Tongue (tissue), 2 donors: Measurements from ENCODE around the gene CACNB2. TPM values are rescaled to one million over a fixed set of nuclear protein-coding genes. Genes with fewer than 3 reads are reported as not detected.
"Not testable (repeated sequence)": the region's sequence is repeated elsewhere in the genome, so short reads cannot be mapped to it uniquely, and the experiment has no call there.

Source experiments
- DNase-seq: peaks from one replicate; pipeline ENCODE4 v3.0.0-alpha.2; 2015
- total RNA-seq: library from RNA; depleted of rRNA; stranded (reverse); fragments of >200 nt; gene quantifications from one replicate; pipeline ENCODE4 v1.2.3, GENCODE V29; 2014

The CACNB2 gene
- total RNA-seq, 1 donor from 2014 or later = 3.3 TPM

DNA sequence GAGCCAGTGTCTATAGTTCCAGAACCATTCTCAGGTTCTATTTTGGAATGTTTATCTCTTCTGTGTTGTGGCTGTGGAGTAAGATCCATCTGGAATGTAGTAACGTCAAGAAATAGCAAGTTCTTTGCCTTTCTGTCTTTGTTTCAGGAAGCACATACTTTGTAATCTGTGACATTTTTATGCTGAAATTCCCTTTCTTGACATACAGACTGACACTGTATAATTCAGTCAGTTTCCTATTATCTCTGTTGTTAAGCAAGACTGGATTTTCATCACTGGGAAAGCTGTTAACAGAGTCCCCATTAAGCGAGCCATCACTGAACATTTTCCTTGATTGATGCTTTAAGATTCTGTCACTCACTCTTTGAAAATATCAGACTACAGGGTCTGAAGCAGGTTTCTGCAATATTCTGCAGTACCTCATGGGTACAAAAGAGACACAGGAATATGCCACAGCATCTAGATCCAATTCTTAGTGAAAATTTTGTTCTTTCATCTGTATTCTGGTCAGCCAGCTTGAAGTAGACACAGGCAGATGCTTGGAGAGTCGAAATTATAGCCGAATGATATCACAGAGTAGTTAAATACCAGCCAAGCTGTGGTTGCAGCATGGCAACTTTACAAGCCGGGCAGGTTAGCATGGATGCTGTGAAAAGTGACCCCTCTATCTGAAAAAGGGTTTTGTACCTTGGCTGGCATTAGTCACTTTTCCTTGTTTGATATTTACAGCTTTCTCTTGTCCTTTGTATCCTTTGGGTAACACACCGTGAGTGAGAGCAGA is 62.6 kb downstream of the CACNB2 start:
- DNase-seq = no peak

DNA sequence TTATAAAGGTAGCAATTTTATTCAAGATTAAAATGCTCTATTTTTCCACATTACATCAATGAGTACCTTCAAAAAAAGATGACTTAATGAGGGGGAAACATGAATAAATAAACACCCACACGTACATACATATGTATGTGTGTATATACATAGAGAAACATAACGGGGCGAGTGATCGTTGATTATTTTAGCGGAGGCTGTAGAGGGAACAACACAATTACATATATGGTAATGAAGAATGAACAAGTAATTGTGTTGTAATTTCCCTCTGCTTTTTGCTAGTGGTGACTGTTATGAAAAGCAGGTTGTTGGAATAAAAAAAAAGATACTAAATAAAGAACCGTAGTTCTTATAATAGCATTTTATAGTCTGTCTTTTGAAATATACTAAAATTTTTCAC is 63.2 kb downstream of the CACNB2 start:
- no peak for DNase-seq

DNA sequence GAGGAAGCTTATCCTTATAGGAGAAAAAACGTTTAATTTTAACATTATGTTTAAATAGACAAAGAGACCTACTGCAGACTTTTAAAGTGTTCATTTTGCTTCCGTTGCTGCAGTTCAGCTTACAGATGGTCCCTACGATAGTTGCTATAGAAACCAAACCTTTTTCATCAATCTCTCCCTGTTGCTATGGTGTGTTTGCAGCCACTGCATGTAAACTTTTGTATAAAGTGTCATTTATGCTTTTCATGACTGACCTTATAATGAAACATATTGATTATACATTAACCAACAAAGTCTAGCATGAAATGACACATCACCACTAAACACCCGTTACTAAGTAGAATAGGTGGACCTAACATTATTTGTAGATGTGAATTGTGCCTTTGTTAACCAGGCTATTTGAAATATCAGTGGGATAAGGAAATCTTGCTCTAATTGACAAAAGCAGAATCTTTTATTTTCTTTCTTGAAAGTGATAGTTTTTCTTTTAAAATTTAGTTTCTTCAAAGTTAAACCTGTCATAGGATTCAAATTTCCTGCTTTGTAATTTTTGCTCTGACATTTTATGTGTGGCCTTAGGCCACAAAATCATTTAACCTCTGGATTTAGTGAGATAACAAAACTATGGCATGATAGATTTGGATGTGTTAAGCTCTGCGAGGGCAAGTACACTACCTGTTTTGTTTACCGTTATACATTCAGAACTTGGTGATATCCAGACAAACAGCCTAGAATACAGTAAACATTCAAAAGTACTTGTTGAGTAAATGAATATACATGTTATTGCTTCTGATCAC is 64.0 kb downstream of the CACNB2 start:
- DNase-seq = no peak

DNA sequence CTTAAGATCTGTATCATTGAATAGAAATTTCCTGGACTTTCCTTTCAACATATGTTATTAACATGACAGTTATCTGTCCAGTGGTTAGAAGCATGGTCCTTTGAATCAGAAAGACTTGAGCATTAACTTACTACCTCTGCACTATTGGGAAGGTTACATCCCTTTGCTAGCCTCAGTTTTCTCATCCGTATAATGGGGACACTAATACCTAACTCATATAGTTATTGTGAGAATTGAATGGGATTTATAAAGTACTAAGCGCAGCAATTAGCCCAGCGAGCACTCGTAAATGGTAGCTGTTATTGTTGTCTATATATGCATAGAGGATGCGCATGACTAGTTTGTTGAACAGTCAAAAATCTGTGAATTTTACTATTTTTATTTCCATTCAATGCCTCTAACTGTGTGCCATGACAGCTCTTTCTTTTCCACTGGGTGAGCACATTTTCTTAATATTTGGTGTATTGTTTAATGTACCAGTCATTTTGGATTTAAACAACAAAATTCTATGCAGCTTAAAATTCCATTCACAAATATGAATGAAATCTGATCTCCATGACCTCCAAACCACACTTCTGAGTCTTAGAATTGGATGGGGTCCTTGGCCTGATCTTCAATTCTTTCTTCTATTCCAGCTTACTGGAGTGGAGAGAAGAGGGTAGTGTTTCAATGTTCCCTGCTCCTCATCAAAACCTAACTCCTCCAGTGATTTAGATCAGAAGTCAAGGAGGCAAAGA is 65.0 kb downstream of the CACNB2 start:
- no peak for DNase-seq

DNA sequence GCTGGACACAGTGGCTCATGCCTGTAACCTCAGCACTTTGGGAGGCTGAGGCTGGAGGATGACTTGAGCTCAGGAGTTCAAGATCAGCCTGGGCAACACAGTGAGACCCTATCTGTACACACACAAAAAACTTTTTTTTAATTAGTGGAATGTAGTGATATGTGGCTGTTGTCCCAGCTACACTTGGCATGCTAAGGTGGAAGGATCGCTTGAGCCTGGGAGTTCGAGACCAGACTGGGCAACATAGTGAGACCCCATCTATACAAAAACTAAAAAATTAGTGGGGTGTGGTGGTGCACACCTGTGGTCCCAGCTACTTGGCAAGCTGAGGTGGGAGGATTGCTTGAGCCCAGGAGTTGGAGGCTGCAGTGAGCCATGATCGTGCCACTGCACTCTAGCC is 68.0 kb downstream of the CACNB2 start:
- DNase-seq = not testable (repeated sequence)

DNA sequence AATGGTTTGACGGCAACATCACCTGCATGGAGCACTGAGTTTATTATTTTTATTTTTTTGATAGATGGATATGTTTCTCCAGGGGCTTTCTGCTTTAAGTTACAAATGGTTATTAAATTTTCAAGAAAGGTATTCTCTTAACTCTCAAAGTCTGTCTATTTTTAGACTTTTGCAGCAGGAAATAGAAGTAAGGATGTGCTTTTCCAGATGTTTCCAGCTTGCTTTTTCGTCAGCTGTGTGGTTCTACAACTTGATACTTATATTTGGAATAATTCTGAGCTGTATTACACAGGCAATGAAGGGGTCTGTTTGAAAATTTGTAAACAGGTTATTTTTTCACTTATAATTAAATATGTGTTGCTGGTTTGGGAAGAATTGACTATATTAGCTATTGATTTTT is 69.0 kb downstream of the CACNB2 start:
- no peak for DNase-seq

DNA sequence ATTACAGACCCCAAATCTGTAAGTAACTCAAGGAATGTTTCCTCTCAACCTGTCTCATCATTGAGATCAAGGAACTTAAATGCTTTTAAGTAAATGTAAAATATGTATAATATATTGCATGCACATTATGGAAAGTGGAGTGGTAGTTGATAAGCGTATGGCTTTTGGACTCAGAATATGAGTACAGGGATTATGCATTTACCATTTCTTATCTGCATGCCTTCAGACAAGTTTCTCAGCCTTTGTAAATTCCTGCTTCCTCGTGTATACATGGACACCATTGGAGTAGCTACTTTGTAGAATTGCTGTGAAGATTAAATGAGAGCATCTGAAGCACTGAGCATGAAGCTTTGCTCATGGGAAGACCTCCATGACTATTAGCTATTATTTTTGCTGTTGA is 70.5 kb downstream of the CACNB2 start:
- DNase-seq = no peak

DNA sequence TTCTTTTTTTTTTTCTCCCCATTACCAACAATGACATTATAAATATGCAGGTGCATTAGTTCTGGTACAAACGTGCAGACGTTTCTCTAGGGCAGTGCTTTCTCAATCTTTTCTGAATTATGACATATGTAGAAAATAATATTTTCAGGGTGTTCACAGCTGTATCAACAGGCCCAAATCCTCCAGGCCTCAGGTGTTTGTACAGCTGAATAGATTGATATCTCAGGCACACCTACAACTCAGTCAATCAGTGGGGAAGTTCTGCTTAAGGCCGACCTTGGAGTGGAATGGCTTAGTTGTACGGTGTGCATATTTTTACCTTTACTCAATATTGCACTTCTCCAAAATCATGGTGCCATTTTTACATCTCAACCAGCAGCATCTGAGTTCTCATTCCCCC is 71.6 kb downstream of the CACNB2 start:
- DNase-seq = no peak

DNA sequence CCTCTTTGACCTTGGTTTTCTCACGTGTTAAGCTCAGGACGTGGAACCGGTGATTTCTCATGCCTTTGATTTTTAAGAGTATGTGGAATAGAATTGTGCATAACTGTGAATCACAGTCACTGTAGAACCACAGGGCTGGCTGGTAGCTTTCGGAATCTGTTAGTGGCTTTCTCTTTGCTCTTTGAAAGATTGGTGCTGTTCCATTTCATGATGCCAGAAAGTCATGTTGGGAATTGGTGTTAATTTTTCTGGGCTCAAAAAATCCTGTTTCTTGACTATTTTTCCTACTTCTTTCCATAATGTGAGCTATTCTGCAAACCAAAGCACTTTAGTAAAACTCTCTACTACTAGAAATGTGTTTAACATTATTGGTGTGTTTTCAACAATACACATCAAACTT is 73.0 kb downstream of the CACNB2 start:
- no peak for DNase-seq

DNA sequence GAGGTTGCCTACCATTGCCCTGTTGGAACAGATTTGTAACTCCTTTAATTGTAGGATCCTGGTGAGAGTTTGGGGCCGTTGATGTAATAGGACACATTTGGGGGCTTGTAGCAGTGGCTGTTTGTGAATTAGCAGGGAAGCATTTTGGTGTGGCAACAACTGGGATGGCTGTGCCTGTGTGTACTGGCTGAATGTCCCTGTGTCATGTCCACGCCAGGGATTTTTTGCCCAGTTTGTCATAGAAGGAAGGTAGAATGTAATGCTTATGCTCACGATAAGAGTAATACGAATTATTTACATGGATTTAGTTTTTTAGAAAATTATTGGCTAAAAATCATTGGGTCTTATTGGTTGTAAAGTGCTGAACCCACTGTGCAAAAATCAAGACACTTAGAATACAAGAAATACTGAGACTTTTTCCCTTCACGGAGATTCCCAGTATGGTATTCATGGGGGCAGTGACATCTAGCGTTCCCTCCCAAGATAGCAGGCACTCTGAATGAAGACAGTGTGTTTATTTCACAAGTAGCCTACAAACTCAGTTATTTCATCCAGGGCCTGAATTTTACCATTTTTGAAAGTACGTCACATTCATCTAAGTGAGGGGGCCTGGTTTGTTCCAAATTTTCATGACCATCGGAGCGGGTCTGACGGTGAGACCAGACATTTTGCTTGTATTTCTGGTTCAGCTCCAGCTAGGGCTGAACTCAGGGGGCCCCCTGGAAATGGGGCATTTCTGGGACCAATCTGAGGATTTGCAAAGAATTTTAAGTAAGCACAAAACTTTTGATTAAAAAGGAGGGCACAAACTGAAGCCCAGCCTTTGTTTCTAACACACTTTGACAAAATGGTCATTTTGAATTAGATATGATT is 74.7 kb downstream of the CACNB2 start:
- peak; percentile 85 for DNase-seq

DNA sequence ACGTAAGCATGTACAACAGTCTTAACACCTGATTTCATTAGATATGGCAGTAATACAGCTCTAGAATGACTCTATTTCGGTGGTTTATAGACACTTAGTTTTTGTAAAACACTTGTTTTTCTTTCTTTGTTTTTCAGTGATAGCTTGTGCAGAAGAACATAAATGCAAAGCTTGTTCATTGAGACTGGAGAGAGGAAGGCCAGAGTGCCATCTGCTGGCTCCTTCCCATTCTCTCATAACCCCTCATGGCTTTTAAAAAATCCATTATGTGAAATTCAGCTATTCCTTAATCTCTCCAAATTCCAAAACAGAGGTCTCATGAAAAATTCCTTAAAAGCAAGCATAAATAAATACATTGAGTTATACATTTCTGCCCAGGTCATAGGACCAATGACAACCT is 76.3 kb downstream of the CACNB2 start:
- DNase-seq = peak; percentile 40

DNA sequence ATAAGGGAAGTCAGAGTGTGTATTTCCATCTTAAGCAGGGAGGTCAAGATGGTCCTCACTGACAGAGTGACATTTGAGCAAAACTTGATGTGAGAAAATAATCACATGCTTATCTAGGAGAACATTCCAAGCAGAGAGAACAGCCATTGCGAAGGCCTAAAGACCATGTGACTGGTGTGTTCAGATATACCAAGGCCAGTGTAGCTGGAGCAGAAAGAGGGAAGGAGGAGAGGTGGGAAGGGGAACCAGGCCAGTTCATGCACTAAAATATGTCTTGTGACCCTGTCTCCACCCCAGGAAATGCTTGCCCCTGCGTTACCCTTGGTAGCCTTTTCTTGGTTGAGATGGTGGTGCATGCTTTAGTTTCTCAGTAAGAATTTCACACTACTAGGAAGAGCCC is 77.4 kb downstream of the CACNB2 start:
- DNase-seq = no peak

DNA sequence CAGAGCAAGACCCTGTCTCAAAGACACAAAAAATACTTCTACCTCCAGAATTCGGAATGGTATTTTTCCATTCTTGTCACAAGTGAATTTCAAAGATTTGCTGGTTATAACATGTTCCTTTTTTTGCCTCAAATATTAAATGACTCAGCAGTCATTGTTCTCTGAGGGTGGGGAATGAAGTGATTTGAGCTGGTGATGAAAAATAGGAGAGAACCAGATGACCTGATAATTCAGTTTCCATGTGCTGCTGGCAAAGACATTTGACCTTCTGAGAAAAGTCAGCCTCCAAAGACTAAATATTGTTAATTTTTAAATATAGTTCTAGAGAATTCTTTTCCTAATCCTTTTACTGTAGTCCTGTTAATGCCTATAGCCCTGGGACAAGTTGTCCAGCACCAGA is 78.9 kb downstream of the CACNB2 start:
- DNase-seq = no peak

DNA sequence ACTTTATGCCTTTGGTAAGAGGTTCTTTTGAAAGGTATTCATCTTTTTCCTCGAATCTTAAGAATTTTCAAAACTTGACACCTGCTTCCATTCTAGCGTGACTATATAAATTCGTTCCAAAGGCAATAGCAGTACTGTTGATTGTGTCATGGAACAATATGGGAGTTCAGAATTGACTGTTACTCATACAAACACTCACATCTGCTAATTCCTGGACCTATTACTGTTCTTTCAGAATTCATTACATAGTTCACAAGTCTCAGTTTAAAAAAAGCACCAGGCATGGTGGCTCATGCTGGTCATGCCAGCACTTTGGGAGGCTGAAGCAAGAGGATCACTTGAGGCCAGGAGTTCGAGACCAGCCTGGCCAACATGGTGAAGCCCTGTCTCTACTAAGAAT is 80.9 kb downstream of the CACNB2 start:
- DNase-seq = no peak

DNA sequence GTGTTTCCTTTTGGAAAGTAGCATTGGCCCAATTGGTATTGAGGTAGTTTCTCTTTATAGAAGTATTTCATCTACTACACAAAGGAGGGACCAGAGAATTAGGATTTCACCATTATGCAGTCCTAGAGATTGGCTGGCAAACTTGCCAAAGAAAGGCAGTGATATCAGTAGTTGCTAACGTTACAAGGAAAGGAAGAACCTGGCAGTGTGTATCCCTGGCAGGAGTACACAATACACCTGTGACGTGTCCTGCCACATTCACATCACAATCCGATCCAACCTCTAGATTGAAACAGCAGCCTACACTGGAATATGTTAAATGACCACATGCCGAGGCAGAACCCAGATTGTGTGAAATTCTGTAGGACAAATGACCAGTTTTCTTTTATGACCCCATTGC is 81.7 kb downstream of the CACNB2 start:
- no peak for DNase-seq

DNA sequence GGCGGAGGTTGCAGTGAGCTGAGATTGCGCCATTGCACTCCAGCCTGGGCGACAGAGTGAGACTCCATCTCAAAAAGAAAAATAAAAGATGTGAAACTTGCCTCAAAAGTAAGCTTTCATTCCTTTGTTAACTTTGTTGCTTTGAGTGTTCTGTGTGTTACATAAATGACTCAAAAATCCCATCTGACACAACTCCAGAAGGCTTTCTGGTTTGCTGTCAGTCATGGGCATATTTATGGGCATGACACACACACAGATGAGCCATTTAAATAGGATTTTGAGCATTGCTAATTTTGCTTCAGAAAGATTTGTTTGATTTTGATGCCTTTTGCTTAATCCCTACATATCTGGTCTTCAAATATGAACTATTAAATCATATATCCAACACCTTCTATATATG is 82.6 kb downstream of the CACNB2 start:
- no peak for DNase-seq

DNA sequence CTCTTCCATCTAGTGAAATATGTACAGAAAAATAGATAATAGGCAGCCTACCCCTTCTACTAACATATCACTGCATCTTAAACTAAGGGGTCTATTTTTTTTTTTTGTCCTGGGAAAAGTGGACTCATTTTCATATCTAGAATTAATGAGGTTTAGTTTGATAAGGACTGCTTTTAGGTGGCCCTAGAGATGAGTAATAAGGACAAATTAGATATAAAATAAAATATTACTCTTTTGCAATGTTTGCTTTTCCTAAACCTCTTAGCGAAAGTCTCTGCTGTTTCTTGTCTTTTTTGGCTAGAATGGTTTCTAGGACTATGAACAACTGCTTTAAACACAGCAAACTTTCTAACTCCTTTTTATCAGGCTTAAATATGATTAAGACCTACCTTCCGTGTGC is 83.7 kb downstream of the CACNB2 start:
- DNase-seq = no peak

DNA sequence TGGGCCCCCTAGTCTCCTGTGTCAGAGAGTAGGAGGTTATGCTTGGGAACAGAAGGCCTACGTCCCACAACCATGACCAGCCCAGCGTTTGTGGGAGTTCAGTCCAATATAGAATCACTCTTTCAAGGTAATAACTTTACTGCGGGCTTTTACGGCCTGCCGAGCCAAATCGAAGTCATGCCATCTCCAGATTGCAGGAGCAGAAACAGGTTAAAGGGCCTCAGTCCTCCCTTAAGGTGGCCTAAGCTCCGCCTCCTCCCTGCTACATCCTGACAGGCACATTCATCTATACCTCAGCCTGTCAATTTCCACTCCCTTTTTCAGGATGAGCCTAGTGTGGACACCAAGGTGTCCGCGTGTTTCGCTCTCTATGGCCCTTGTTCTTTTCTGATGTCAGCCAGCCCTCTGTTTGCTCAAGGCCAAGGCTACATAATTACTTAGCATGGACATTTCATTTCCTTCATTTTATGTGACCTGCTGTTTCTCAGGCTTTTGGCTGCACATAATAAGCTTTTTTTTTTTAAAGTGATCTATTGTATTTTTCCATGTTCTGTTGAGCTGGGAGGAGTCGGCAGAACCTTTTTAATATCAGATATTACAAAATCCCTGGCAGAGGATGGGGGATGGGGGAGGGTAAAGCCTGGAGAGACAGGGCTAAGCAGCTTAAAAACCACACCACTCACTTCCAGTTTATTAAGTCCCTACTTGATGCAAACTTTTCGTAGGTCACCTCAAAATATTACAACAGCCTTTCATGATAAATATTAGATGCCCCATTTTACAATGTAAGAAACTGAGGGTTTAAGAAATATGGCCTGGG is 84.6 kb downstream of the CACNB2 start:
- DNase-seq = no peak

DNA sequence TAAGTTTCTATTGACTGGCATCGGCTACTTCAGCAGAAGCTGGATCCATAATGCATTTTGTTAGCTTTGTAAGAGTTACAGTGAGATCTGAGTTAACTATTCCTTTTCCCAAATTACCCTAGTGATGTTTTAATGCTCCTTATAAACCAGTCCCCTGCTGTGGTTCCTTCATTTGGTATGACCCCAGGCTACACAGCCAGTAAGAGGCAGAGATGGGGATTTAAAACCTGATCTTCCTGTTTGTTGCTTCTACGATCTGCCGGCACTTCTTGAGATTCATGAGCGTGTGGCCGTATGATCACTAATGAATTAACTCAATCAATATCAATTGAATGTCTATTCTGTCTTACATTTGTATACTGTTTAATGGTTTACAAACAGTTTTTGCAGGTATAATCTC is 86.1 kb downstream of the CACNB2 start:
- no peak for DNase-seq

DNA sequence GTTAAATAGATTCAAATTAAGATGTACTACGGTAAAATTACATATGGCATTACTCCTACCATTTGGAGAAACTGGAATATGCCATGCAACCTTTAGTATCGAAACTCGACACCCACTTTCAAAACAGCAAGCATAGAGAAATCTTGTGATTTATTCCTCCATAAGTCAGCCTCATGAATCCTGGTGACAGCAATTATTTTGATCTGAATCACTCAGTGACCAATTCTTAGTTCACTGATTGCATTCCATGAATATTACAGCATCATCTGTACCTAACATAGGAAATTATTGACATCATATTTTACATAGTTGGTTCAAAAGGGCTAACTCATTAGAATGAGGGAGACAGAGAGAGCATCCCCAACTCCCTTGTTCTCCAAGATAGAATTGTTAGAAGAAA is 89.6 kb downstream of the CACNB2 start:
- DNase-seq = no peak

DNA sequence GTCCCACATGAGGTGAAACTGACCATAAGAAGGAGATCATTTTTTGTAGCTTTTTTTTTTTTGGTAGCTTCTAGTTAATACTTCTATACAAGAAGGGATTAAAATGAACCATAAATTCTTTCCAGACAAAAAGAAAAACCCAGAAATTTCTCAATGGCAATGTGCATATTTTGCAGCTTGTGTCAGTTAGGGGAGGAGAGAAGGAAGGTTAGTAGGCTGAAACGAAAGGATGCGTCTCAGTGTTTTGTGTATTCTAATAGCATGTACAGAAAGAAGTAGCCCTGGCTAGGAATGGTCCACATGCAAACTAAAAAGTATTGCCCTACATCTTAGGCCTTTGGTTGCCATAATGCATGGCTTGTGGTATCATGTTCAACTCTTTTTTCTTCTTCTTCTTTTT is 90.6 kb downstream of the CACNB2 start:
- DNase-seq = no peak
